C4-2B (cell line): Measurements from ENCODE around the gene G6PD.

ENCODE experiments used
- H3K27ac ChIP-seq: fragments of 450-650 bp; 2 replicates; pipeline ENCODE4 v1.5.1; 2017
- CTCF ChIP-seq: fragments of 450-650 bp; conservative IDR thresholded peaks from 2 replicates; pipeline ENCODE4 v1.5.1; 2017; ENCODE audit warnings: mild to moderate bottlenecking
- ZFX ChIP-seq: fragments of 450-650 bp; IDR thresholded peaks from 2 replicates; pipeline ENCODE4 v1.6.1; 2017

G6PD gene

GRCh38 chrX:154532690-154533089, 14.0 kb downstream of the G6PD start:
- no peak for TF ChIP-seq ZFX
- TF ChIP-seq CTCF: no peak
- H3K27ac ChIP-seq: no peak overlapping the region

GRCh38 chrX:154531626-154532025, 15.0 kb downstream of the G6PD start:
- TF ChIP-seq ZFX: no peak
- TF ChIP-seq CTCF: no peak
- H3K27ac ChIP-seq: no peak overlapping the region

- TF ChIP-seq CTCF (no peak), ZFX (no peak)
- H3K27ac ChIP-seq: no peak overlapping the region
Measured at GRCh38 chrX:154530286-154530685, 16.4 kb downstream of the G6PD start.

GRCh38 chrX:154529206-154529612, 17.4 kb downstream of the G6PD start:
- TF ChIP-seq CTCF (no peak), ZFX (no peak)
- H3K27ac ChIP-seq: no peak overlapping the region

- peak overlapping the region; percentile 60 for H3K27ac ChIP-seq
Measured at GRCh38 chrX:154526901-154527675, 19.6 kb downstream of the G6PD start.

GRCh38 chrX:154525606-154526490, 20.8 kb downstream of the G6PD start:
- no peak for TF ChIP-seq ZFX
- no peak for TF ChIP-seq CTCF
- peak overlapping the region; percentile 2; the same call in 1 of the 2 replicates for H3K27ac ChIP-seq

More at GRCh38 chrX:154526901-154527675, 19.6 kb downstream of the G6PD start:
- no peak for TF ChIP-seq ZFX
- TF ChIP-seq CTCF: peak; percentile 63

- TF ChIP-seq ZFX (no peak), CTCF (no peak)
- no peak overlapping the region for H3K27ac ChIP-seq
Measured at GRCh38 chrX:154519389-154519788, 27.3 kb downstream of the G6PD start.
